ENCODE data around the gene WDR91. TPM values are rescaled to one million over a fixed set of nuclear protein-coding genes. Genes with fewer than 3 reads are reported as not detected.
A peak's percentile ranks its signal among the peaks of the same experiment; 100 is the strongest.

WDR91 gene
- total and polyA plus RNA-seq, 2 donors (not counting 3 experiments of a cell fraction or from before 2014, with no cell fraction given), result 6.7 to 7.0 TPM

DNA sequence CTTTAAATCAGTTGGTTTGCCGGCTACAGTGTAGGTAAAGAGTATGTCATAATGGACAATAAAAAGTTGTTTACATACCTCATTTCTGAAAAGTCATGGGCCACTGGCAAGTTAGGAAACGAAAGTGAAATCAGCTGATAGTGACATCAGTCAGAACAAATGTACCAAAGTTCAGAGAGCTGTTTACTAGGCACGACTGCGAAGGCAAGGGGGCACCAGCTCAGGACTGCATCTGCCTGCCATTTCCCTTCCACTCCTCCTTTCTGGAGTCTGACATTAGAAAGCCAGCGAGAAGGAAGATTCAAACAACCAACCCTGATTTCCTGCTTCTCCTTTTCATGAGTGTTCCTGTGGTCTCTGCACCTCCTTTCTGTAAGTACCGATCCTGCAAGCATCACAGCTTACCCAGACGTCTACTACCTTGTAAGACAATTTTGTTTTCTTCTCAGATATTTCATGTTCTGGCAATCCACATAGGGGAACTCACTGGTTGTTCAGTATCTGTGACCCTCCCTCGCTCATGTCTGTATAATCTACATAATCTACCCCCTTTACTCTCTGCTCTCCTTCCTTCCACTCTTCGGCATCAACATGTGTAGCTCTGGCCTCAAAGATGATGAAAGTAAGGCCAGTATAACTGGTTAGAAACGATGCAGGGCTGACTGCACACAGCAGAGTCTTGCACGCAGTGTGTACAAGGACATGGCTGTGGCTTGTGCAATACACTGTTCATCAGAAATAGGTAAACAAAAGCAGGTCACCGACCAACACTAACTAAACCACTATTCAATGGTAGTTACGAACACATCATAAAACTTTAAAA lies 63.2 kb downstream of the WDR91 start, which contains the start of gene TMEM140:
Gene TMEM140 (plus strand): TSS at position 174 of the 823 bp plus-strand sequence. CDS start 16,370 bp downstream, outside the sequence.
- H3K36me3 ChIP-seq (ENCODE audit: control insufficient read depth in 2 of 2, extremely low read depth in 1 of 2, insufficient read depth in 2 of 2, low read length in 2 of 2), result no peaks in the 10 kb centered on the region
- no peaks in the 10 kb centered on the region for H3K9me1 ChIP-seq (replicated peaks; ENCODE audit: control insufficient read depth, extremely low read depth, insufficient read depth, low read length)
- no peaks in the 10 kb centered on the region for H4K20me1 ChIP-seq (replicated peaks; ENCODE audit: control insufficient read depth, extremely low read depth, insufficient read depth, low read length)
- peak; percentile 92 for DNase-seq (ENCODE audit: low read depth, low spot score)
- peak within 1 kb of the TSS; percentile 18 to 57 (median 46) for H3K4me3 ChIP-seq (replicated peaks in 1 of 3; ENCODE audit: insufficient read depth in 1 of 3, low read depth in 1 of 3, low read length in 3 of 3)
- POLR2A ChIA-PET, result interaction anchor here (0.6 to 1.5 kb wide), 3 partner anchors 13 to 44 kb away, joined by 3 to 7 read pairs (median 5); partner anchors contain the start of gene CYREN
- peak within 1 kb of the TSS; percentile 81 for H3K27ac ChIP-seq (ENCODE audit: insufficient read depth, low read depth, low read length)
- no peaks in the 10 kb centered on the region for H3K9me3 ChIP-seq (replicated peaks; ENCODE audit: control insufficient read depth, insufficient read depth, low read length)
- intact Hi-C loops (cut with micrococcal nuclease), result loop anchor here (2.0 kb wide), 2 partner anchors 13 to 23 kb away; partner anchors contain the start of gene CYREN
- peak; percentile 82 for FAIRE-seq
- peaks cover 52% of the 10 kb centered on the region for H3K4me1 ChIP-seq (ENCODE audit: control insufficient read depth, extremely low read depth, insufficient read depth, low read length)
- peak within 1 kb of the TSS; percentile 79 for H3K4me2 ChIP-seq (ENCODE audit: insufficient read depth, low read length)
- H3K9ac ChIP-seq (replicated peaks; ENCODE audit: extremely low read depth, insufficient read depth, low read length), result peak within 1 kb of the TSS; percentile 67
- TSS peak; percentile 62 for BruUV-seq (replicated peaks)
- no peak for TF ChIP-seq MAX (IDR thresholded peaks at IDR 0.05; ENCODE audit: insufficient read depth, insufficient read length)
- TF ChIP-seq JUN (IDR thresholded peaks at IDR 0.05; ENCODE audit: borderline replicate concordance, insufficient read depth, insufficient read length, low read depth), result peak; percentile 50
- H2AFZ ChIP-seq (ENCODE audit: low read depth, low read length), result peak within 1 kb of the TSS; percentile 63
- CTCF ChIA-PET, result interaction anchor here (0.6 to 2.4 kb wide), 8 partner anchors 9 to 162 kb away, joined by 3 to 12 read pairs (median 4); partner anchors contain the start of genes AGBL3 and CYREN
- H3K27me3 ChIP-seq (ENCODE audit: control insufficient read depth in 2 of 2, insufficient read depth in 2 of 2, low read length in 2 of 2), result no peaks in the 10 kb centered on the region
- dilution Hi-C loops (cut with MboI; ENCODE audit: extremely low pct_ligation_motif_present, low sequenced_read_pairs), result no loop called here
- H3K79me2 ChIP-seq (ENCODE audit: control insufficient read depth, insufficient read depth, low read length), result no peaks in the 10 kb centered on the region

- TF ChIP-seq JUN (IDR thresholded peaks at IDR 0.05; ENCODE audit: borderline replicate concordance, insufficient read depth, insufficient read length, low read depth) (no peak), GATA2 (IDR thresholded peaks at IDR 0.05; ENCODE audit: insufficient read depth, insufficient read length, low read depth, low read length) (no peak), MAX (IDR thresholded peaks at IDR 0.05; ENCODE audit: insufficient read depth, insufficient read length) (no peak), FOS (IDR thresholded peaks at IDR 0.05; ENCODE audit: borderline replicate concordance, insufficient read depth, low read length) (no peak), EZH2 (IDR thresholded peaks at IDR 0.05; ENCODE audit: borderline replicate concordance, low read depth, low read length, severe bottlenecking) (no peak), POLR2AphosphoS5 (IDR thresholded peaks at IDR 0.05; ENCODE audit: insufficient read depth, low read depth, low read length) (no peak), MYC (IDR thresholded peaks at IDR 0.05; ENCODE audit: low read depth, low read length) (no peak), CTCF (IDR thresholded peaks at IDR 0.05; ENCODE audit: extremely low read depth in 1 of 2, insufficient read depth in 1 of 2, low read depth in 1 of 2, low read length in 2 of 2) (no peak)
- H3K4me1 ChIP-seq (ENCODE audit: control insufficient read depth, extremely low read depth, insufficient read depth, low read length), result peaks cover 52% of the 10 kb centered on the region
- peak; percentile 47 for FAIRE-seq
- peak overlapping the region; percentile 18 to 57 (median 46) for H3K4me3 ChIP-seq (replicated peaks in 1 of 3; ENCODE audit: insufficient read depth in 1 of 3, low read depth in 1 of 3, low read length in 3 of 3)
- peak overlapping the region; percentile 63 for H2AFZ ChIP-seq (ENCODE audit: low read depth, low read length)
- H3K79me2 ChIP-seq (ENCODE audit: control insufficient read depth, insufficient read depth, low read length), result no peaks in the 10 kb centered on the region
- no peaks in the 10 kb centered on the region for H4K20me1 ChIP-seq (replicated peaks; ENCODE audit: control insufficient read depth, extremely low read depth, insufficient read depth, low read length)
- dilution Hi-C loops (cut with MboI; ENCODE audit: extremely low pct_ligation_motif_present, low sequenced_read_pairs) (no loop called here), intact Hi-C loops (cut with micrococcal nuclease) (loop anchor here (2.0 kb wide), 1 partner anchor 13 kb away; no protein-coding TSS in a partner anchor)
- H3K9me1 ChIP-seq (replicated peaks; ENCODE audit: control insufficient read depth, extremely low read depth, insufficient read depth, low read length), result no peaks in the 10 kb centered on the region
- H3K36me3 ChIP-seq (ENCODE audit: control insufficient read depth in 2 of 2, extremely low read depth in 1 of 2, insufficient read depth in 2 of 2, low read length in 2 of 2), result no peaks in the 10 kb centered on the region
- peak overlapping the region; percentile 67 for H3K9ac ChIP-seq (replicated peaks; ENCODE audit: extremely low read depth, insufficient read depth, low read length)
- peak; percentile 78 for DNase-seq (ENCODE audit: low read depth, low spot score)
- no peaks in the 10 kb centered on the region for H3K9me3 ChIP-seq (replicated peaks; ENCODE audit: control insufficient read depth, insufficient read depth, low read length)
- H3K27ac ChIP-seq (ENCODE audit: insufficient read depth, low read depth, low read length), result peak overlapping the region; percentile 81
- ChIA-PET CTCF (interaction anchor here (0.6 to 2.4 kb wide), 7 partner anchors 11 to 161 kb away, joined by 3 to 12 read pairs (median 4); partner anchors contain the start of genes AGBL3 and CYREN), POLR2A (interaction anchor here (0.6 to 1.5 kb wide), 3 partner anchors 14 to 43 kb away, joined by 3 to 7 read pairs (median 5); partner anchors contain the start of gene CYREN)
- TSS peak; percentile 40 for BruUV-seq (replicated peaks)
- peak overlapping the region; percentile 79 for H3K4me2 ChIP-seq (ENCODE audit: insufficient read depth, low read length)
- no peaks in the 10 kb centered on the region for H3K27me3 ChIP-seq (ENCODE audit: control insufficient read depth in 2 of 2, insufficient read depth in 2 of 2, low read length in 2 of 2)
These were observed 63.9 kb downstream of the WDR91 start for GRCh38 chr7:135147341-135147898.

All from endothelial cell of umbilical vein (primary cell).